HepG2 (cell line): Measurements from ENCODE around the gene ERMARD. TPM values are rescaled to one million over a fixed set of nuclear protein-coding genes. Genes with fewer than 3 reads are reported as not detected.
A peak's percentile ranks its signal among the peaks of the same experiment; 100 is the strongest.

Experiments
- ATM ChIP-seq: fragments of 450-650 bp; IDR thresholded peaks from 2 replicates; pipeline ENCODE4 v1.7.1; 2017; ENCODE audit warnings: mild to moderate bottlenecking, borderline replicate concordance
- GTF2F1 ChIP-seq: fragments of 150-350 bp; IDR thresholded peaks from 2 replicates; pipeline ENCODE4 v1.6.1; 2014; ENCODE audit warnings: low read length
- MTF1 ChIP-seq: sonication (generic); formaldehyde crosslinking; IDR thresholded peaks from 2 replicates; pipeline ENCODE4 v1.5.0; 2020; ENCODE audit warnings: missing genetic modification reagents
- MXD3 ChIP-seq: IDR thresholded peaks from 2 replicates; pipeline ENCODE4 v1.6.1; 2016; ENCODE audit warnings: mild to moderate bottlenecking, missing biosample characterization, missing genetic modification reagents
- POLR2A ChIP-seq, 2 experiments: IDR thresholded peaks; 2 replicates each; pipeline ENCODE4 v1.6.1; 2011; ENCODE audit warnings: low read depth in 2 of 2, low read length in 2 of 2, mild to moderate bottlenecking in 1 of 2, moderate library complexity in 1 of 2; ENCODE audit not compliant: insufficient read depth in 1 of 2
- REST ChIP-seq, 2 experiments: IDR thresholded peaks; 2 replicates each; pipeline ENCODE4 v1.6.1; 2011 to 2012; ENCODE audit warnings: low read length in 2 of 2, borderline replicate concordance in 1 of 2, low read depth in 1 of 2, mild to moderate bottlenecking in 1 of 2, moderate library complexity in 1 of 2
- SOX6 ChIP-seq, 2 experiments: fragments of 450-650 bp in 1 of 2; sonication (generic) in 1 of 2; formaldehyde crosslinking in 1 of 2; IDR thresholded peaks; 2 replicates each; pipeline versions ENCODE4 v1.4.0 to v1.6.1; 2017 to 2020; ENCODE audit warnings: antibody characterized with exemption in 1 of 2, mild to moderate bottlenecking in 1 of 2, missing genetic modification reagents in 1 of 2
- SP140L ChIP-seq: sonication (generic); formaldehyde crosslinking; IDR thresholded peaks from 2 replicates; pipeline ENCODE4 v1.4.0; 2020; ENCODE audit warnings: missing genetic modification reagents, borderline replicate concordance
- SRSF1 ChIP-seq: fragments of 200-400 bp; formaldehyde crosslinking; optimal IDR thresholded peaks from 2 replicates; pipeline ENCODE3; 2017; ENCODE audit warnings: mild to moderate bottlenecking, low read depth, low read length, moderate library complexity
- TEAD2 ChIP-seq: sonication (generic); formaldehyde crosslinking; IDR thresholded peaks from 2 replicates; pipeline ENCODE4 v1.9.0; 2021; ENCODE audit warnings: missing genetic modification reagents
- ZBTB4 ChIP-seq: sonication (generic); formaldehyde crosslinking; IDR thresholded peaks from 2 replicates; pipeline ENCODE4 v1.4.0; 2020; ENCODE audit warnings: missing genetic modification reagents, mild to moderate bottlenecking, borderline replicate concordance
- ZFP36L2 ChIP-seq: sonication (generic); formaldehyde crosslinking; IDR thresholded peaks from 2 replicates; pipeline ENCODE4 v1.4.0; 2020; ENCODE audit warnings: missing genetic modification reagents
- ZNF12 ChIP-seq: sonication (generic); formaldehyde crosslinking; IDR thresholded peaks from 2 replicates; pipeline ENCODE4 v1.5.0; 2020; ENCODE audit warnings: missing genetic modification reagents
- ZNF180 ChIP-seq: sonication (generic); formaldehyde crosslinking; IDR thresholded peaks from 2 replicates; pipeline ENCODE4 v1.4.0; 2020; ENCODE audit warnings: low read depth, missing genetic modification reagents, borderline replicate concordance
- ZNF230 ChIP-seq: sonication (generic); formaldehyde crosslinking; IDR thresholded peaks from 2 replicates; pipeline ENCODE4 v1.4.0; 2020; ENCODE audit warnings: mild to moderate bottlenecking, missing genetic modification reagents
- ZNF232 ChIP-seq: sonication (generic); formaldehyde crosslinking; IDR thresholded peaks from 2 replicates; pipeline ENCODE4 v1.4.0; 2020; ENCODE audit warnings: missing genetic modification reagents, borderline replicate concordance
- ZNF3 ChIP-seq: IDR thresholded peaks from 2 replicates; pipeline ENCODE4 v1.7.0; 2017; ENCODE audit warnings: inconsistent platforms
- ZNF580 ChIP-seq: IDR thresholded peaks from 2 replicates; pipeline ENCODE4 v1.6.1; 2016; ENCODE audit warnings: low read depth, borderline replicate concordance
- ZNF75D ChIP-seq: sonication (generic); formaldehyde crosslinking; IDR thresholded peaks from 2 replicates; pipeline ENCODE4 v1.8.1; 2023; ENCODE audit warnings: missing genetic modification reagents, mild to moderate bottlenecking, borderline replicate concordance
- ZNF792 ChIP-seq: IDR thresholded peaks from 2 replicates; pipeline ENCODE4 v1.6.1; 2016
- ZNF816 ChIP-seq: sonication (generic); formaldehyde crosslinking; IDR thresholded peaks from 2 replicates; pipeline ENCODE4 v1.8.0; 2022; ENCODE audit warnings: missing genetic modification reagents, mild to moderate bottlenecking, borderline replicate concordance
- ZSCAN22 ChIP-seq: sonication (generic); formaldehyde crosslinking; IDR thresholded peaks from 2 replicates; pipeline ENCODE4 v1.4.0; 2020; ENCODE audit warnings: mild to moderate bottlenecking, missing genetic modification reagents
- ZSCAN29 ChIP-seq: sonication (generic); formaldehyde crosslinking; conservative IDR thresholded peaks from 2 replicates; pipeline ENCODE4 v1.4.0; 2020; ENCODE audit warnings: mild to moderate bottlenecking, missing genetic modification reagents
- polyA plus RNA-seq, 8 experiments: library from polyadenylated mRNA; depleted of rRNA in 3 of 8; stranded (reverse) in 7 of 8; unstranded in 1 of 8; fragments of >200 nt; fragmentation: Illumina TruSeq in 4 of 8; extraction: Trizol in 4 of 8; gene quantifications; 2 replicates each; pipeline versions ENCODE4 v1.2.1 to v1.2.3, GENCODE V29; 2011 to 2016; ENCODE audit warnings: low read depth in 4 of 8, missing spikeins in 1 of 8, mixed read lengths in 1 of 8; ENCODE audit not compliant: insufficient read depth in 1 of 8
- total RNA-seq, 5 experiments: library from RNA; depleted of rRNA; stranded (reverse); fragments of >200 nt; fragmentation: Illumina TruSeq; extraction: Trizol; gene quantifications; 2 replicates each; pipeline ENCODE4 v1.2.3, GENCODE V29; 2016; ENCODE audit warnings: low read depth in 1 of 5

ERMARD gene
- total and polyA plus RNA-seq, 2 of the 13 experiments (the other 11 are each of a cell fraction or from before 2014, with no cell fraction given): 8.8 to 10.7 TPM

GRCh38 chr6:169810066-169810989, 58.9 kb downstream of the ERMARD start (continued):
- no peak; the same call in 1 of the 2 replicates for TF ChIP-seq ZNF792 (CRISPR knock-in tag)
- TF ChIP-seq ZNF75D (CRISPR knock-in tag): no peak
- TF ChIP-seq ZNF180: no peak
- TF ChIP-seq MXD3: no peak; the same call in 1 of the 2 replicates
- no peak for TF ChIP-seq ZFP36L2 (CRISPR knock-in tag)
- TF ChIP-seq ZNF3 (CRISPR knock-in tag): no peak; the same call in 1 of the 2 replicates
- peak in 1 of 2 experiments; percentile 49; a peak in 1 of 4 replicates for TF ChIP-seq POLR2A (IDR thresholded peaks at IDR 0.05; ENCODE audit: insufficient read depth in 1 of 2, low read depth in 2 of 2, low read length in 2 of 2)
- peak; percentile 43; the same call in 1 of the 2 replicates for TF ChIP-seq ZBTB4 (CRISPR knock-in tag)
- no peak for TF ChIP-seq ZNF816 (CRISPR knock-in tag)
- TF ChIP-seq ZNF230 (CRISPR knock-in tag): no peak
- TF ChIP-seq ZNF12: no peak
- TF ChIP-seq ZSCAN29 (CRISPR knock-in tag): no peak
- TF ChIP-seq MTF1 (CRISPR knock-in tag): no peak
- TF ChIP-seq ZNF232 (CRISPR knock-in tag): no peak
- TF ChIP-seq TEAD2 (CRISPR knock-in tag): no peak
- 0 out of 2 replicates have a peak, but pooled peaks have one; percentile 62 for TF ChIP-seq ZNF580 (CRISPR knock-in tag)
- TF ChIP-seq GTF2F1: no peak
- no peak for TF ChIP-seq REST (IDR thresholded peaks at IDR 0.05; ENCODE audit: borderline replicate concordance in 1 of 2, low read depth in 1 of 2, low read length in 2 of 2)
- TF ChIP-seq ZSCAN22 (CRISPR knock-in tag): no peak
- TF ChIP-seq SRSF1: no peak
- TF ChIP-seq ATM: no peak
- no peak for TF ChIP-seq SP140L
- TF ChIP-seq SOX6 (IDR thresholded peaks at IDR 0.05): no peak
- TF ChIP-seq SOX6 (CRISPR knock-in tag; IDR thresholded peaks at IDR 0.05): peak; percentile 80
